Stimulated activated CD4-positive, alpha-beta T cell treated with anti-CD3 and anti-CD28 coated beads, Interleukin-4, amount 100 ng/mL, for 24 hours (primary cell): Measurements from ENCODE around the gene ITGB5.
A peak's percentile ranks its signal among the peaks of the same experiment; 100 is the strongest.

Experiments
- DNase-seq: peaks from one replicate; pipeline ENCODE4 v3.0.0-alpha.2; 2020

ITGB5 gene

DNA sequence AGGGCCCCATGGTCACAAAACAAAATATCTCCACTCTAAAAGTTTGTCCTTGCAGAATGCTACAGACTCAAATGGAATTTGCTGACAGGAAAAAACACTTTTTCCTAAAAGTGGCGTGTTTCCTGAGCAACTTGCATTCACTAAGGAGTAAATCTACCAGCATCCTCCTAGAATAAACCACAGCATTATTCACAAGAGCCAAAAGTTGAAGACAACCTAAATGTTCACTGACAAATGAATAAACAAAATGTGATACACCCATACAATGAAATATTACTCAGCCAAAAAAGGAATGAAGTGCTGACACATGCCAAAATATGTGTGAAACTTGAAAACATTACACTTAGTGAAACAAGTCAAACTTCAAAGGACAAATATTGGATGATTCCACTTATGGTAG, 28.9 kb downstream of the ITGB5 start:
- no peak for DNase-seq

DNA sequence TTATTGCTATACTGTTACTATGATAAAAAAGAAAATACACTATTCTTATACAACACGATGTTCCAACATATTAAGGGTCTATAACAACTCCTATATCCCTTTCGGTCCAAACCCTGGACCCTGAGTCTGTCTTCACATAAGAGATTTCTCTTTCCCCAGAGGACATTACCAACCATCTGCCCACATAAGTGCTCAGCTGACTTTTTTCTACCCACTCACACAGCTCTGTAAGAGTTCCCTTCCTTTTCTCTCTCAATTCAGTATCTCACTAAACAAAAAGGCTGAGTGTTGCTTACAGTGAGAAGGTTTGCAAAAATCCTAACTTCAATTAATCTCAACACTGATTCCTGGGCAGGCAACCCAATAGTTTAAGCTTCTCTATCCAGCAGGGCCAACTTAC, 30.5 kb downstream of the ITGB5 start:
- DNase-seq, result no peak

DNA sequence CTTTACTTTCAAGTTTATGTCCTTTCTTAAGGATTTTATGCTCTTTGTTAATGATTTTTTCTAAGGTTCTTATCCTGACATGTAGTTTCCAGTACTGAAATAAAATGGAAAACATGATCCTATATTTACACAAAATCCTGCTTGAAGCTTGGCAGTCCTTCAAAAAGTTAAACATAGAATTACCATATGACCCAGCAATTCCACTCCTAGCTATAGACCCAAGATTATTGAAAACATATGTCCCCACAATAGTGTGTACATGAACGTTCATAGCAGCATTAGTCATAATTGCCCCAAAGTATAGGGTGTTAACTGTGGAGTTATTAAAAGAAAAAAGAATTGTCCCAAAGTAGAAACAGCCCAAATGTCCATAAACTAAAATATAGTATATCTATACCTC, 33.2 kb downstream of the ITGB5 start:
- DNase-seq, result no peak

DNA sequence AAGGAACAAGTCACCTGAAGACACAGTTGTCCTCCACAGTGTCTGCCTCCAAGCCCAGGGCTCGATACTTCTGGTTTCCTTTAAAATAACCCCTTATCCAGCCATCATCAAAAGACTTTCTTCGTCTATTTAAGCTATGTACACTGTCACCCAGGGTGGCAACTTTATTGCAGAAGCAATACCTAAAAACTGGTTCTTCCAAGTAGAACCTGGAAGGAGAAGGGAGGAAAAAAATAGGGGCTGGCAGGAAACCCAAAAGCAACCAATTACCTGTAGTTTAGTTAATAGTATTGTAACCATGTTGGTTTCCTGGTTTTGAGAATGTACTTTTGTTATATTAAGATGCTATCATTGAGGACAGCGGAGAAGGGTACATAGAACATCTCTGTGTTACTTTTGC, 33.7 kb downstream of the ITGB5 start:
- no peak for DNase-seq

DNA sequence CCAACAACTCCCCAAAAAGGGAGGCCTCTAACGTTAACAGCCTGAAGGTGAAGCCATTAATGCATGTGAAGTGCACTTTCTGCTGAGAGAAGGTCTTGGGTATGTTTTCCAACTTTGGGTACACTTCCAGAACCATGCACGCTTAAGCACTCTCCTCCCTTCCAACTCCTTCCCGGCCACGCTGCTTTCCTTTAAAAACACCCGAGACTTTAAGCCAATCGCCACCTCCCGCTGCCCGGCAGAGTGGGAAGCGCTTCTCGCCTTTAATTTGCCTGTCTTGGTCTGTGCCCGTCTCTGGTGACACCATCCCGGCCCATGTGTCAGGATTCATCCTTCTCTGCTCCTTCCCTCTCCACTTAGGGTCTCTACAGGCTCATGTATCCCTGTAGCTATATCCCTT, 35.3 kb downstream of the ITGB5 start:
- DNase-seq, result no peak

DNA sequence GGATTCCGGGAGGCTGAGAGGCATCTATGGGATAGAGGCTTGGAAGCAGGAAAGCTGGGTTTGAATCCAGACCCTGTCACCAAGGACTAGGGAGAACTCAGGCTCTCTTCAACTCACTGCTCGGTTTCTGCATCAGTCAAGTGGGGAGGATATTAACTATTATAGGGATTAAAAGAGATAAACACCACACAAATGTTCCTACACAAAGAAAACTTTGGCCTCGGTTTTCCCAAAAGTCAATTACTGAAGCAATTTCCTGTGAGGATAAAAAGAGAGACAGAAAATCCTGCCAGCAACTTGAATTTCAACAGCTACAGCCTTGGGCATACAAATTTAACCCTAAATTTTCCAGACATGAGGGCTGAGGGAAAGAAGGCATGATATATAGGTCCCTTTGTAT, 36.0 kb downstream of the ITGB5 start:
- no peak for DNase-seq

DNA sequence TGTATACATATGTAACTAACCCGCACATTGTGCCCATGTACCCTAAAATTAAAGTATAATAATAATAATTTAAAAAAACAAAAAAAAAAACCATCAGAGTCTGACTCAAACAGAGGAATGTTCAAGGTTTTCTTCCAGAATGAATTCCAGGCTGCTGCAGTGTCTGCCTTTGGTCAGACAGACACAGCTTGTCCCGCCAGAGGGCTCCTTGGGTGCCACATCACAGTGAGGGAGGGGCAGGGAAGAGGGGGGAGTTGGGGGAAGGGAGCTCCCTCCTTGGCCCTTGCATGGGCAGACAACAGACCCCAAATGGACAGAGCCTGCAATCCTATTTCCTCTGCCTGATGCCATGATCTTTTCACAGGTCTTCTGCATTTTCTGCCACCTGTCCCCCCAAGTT, 36.5 kb downstream of the ITGB5 start:
- DNase-seq, result no peak

DNA sequence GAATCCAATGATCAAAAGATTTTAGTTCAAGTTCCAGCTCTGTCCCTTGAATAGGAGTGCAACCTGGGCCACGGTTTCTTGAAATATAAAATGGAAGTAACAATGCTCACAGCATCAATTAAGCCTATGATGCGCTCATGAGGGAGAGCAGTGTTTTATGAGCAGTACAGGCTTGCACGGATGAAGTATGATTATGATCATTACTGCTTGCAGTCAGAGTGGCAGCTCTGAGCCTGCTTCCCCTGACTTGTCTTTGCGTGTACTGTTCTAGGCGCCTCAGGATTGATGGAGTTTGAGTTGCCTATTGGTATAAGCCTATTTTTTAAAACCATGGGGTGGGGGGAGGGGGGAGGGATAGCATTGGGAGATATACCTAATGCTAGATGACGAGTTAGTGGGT, 37.0 kb downstream of the ITGB5 start:
- DNase-seq, result no peak

DNA sequence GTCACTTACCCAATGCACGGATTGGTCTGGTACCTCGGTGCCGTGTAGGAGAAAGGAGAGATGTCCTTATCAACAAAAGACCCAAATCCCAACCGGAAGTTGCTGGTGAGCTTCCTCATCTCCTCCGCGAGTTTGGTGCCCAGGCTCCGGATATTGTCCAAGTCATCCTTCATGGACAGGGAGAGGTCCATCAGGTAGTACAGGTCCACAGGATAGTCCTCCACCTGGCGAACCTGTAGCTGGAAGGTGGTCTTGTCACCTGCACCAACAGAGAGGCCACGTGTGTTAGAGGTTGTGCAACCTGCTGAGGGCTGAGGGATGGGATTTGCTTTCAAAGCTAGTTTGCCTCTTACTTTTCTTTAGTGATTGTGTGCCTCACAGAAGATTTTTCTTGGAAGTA, 38.9 kb downstream of the ITGB5 start:
- no peak for DNase-seq

DNA sequence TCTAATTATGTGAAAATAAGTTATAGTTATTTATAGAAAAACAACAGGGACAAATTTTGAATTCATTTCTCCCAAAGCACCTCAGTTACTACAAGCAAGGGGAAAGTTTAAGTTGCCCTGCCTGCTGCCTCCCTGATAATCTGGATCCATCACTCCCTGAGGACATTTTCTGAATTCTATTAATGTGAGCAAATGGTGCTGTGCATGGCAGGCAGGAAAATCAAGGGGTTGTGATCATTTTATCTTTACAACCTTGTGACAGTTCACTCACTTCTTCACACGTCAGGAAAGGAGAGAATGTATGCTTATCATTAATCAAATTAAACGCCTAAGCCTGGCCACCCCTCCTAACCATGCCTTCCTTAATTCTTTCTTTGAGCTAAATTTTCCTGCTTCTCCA, 39.3 kb downstream of the ITGB5 start:
- DNase-seq, result no peak

DNA sequence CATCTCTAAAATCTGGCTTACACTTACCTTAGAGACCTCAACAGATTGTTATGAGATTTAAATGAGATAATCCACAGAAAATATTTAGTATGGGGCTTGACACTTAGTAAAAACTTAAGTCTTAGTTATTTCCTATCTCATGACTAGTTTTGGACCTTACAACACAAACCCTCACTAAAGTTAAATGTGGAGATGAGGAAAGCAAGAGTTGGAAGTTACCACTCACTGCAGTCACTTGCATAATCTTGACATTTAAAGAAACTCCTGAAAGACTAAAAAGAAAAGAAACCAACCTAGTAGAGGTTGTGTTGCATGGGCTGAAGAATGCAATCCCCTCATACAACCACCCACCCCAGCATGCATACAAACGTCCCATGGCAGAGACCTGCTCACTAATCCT, 40.1 kb downstream of the ITGB5 start:
- no peak for DNase-seq

DNA sequence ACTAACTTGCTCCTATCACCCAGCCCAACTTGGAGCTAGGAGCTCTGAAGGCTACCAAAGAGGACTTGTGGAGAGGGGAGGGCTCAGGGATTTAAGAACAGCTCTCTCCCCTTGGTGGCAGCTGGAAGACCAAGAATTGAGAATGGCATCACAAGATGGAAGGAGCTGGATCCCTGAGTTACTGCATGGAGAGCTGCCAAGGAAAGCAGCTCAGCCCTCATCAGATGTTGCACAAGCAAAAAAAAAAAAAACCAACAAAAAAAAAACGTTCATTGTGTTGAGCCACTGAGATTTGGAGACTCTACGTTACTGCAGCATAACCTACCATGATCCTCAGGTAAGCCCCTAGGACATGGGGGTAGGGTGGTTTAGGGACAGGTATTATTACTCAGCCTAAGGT, 41.0 kb downstream of the ITGB5 start:
- DNase-seq, result no peak

DNA sequence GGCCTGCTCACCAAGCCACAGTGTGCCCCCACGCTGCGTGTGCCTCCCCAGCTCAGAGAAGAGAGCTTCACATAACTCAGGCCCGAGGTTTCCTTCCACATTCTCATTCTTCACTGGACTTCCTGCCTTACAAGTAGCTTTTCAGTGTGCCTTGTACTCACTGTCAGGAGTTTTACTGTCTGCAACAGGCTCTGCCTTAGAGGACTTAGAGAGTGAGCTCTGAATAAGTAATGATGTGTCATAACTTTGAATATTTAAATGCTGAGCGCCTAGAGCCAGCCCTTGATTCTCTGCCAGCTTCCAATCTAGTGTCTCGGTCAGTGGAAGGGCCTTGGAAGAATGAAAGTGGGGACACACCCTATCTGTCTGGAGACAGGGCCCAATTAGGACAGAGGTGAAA, 41.8 kb downstream of the ITGB5 start:
- no peak for DNase-seq

DNA sequence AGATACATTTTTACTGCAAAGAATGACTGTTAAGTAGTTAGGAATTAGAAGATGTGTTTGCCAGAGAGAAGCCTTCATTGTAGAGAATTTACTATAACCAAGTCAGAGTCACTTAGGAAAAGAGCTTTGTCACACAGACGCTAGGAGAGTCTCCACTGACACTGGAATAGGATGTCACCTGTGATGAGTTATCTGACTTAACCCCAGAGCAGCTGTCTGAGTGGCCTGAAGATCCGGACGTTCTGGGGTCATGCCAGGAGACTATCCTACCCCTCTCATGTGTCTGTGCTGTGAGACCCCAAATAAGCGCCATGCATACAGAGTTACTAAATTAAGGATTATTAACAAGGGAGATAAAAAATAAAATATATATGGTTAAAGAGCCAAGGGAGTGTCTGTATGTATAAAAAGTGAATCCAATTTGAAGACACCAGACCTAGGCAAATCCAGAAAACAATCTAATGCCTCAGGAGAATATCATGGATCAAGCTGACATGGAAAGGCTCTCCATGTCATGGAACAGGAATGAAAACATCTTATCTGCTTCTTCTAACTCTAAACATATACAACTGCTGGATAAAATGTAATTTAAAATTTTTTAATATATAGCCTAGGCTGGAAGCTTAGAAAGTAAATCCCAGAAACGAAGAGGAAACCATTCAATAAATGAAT, 43.5 kb downstream of the ITGB5 start:
- no peak for DNase-seq

DNA sequence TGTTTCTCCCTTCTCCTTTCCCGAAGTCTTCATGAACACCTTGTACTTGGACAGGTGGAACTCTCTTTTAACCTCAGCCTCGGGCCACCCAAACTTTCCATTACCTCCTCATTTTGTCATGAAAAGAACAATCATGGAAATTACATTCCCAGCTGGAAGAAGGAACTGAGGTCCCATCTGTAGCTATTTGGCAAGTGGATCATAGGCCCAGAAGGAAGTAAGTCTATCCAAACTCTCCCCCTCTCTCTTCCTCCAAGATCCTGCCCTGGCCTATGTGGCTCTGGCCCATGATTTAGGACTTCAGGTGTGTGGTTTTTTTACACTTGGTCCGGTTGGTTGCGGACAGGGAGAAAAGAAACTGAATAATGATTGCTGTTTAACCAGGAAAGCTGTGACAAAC, 44.1 kb downstream of the ITGB5 start:
- DNase-seq, result no peak

DNA sequence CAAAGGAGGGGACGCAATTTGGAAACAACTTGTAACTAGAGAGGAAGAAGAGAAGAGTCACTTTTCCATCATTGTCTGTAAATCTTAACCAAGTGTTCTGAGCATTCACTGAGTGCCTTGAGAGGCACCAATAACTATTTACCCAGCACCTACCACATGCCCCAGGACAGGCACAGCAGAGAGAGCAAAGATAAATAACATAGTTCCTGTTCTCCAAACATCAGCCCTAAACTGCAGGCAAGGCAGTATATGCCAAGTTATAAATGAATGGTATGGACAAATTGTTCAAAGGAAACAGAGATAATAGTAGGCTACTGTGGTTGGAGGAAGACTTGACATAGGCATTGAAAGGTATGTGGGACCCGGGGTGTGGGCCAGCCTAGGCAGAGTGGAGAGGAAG, 45.6 kb downstream of the ITGB5 start:
- no peak for DNase-seq

DNA sequence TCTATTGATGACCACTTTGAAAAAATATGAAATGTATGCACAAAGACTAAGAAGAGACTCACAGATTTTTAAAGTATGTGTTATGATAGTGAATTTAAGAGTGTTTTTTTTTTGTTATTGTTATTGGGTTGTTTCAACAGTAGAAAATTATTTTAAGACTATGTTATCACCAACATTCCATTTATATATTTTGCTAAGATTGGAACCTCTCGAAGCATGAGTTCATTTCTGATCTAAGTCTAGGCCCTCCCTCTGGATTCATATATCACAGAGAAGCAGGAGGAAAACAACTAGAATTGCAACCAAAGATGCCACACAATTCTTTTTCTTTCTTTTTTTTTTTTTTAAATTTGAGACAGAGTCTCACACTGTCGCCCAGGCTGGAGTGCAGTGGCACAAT, 46.8 kb downstream of the ITGB5 start:
- DNase-seq, result no peak

DNA sequence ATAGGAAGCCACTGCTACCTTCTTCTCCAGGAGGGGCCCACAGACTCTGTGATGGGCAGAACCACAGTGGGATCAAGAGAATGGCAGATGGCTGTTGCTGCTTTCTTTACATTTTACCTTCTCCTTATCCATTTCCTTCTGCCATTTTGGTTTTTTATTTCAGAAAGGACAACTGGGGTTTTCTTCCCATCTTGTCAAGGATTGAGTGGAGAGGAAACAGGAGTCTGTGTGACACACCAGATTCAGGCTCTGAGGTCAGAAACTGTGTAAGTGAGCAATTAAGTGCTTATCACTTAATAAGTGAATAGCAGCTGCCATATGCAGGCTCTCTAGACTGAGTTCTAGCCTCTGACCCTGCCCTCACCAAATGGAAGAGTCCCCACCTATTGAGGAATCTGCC, 47.3 kb downstream of the ITGB5 start:
- DNase-seq, result no peak

DNA sequence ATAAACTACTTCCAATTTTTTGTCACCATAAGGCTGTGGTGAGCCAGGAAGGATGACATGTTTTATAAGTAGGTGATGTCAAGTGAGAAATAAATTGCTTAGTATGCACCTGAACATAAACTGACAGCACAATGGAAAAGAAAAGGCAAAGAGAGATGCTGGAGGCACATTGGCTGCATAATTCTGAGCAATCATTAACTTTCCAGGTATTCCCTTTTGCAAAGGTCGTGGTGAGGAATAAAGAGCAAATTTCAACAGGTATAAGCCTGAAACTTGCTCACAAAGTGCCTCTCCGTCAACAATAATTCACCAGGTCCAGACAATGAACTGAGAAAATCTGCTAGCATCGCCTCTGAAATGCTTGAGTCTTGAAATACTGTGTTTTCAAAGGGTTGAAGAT, 48.2 kb downstream of the ITGB5 start:
- no peak for DNase-seq

DNA sequence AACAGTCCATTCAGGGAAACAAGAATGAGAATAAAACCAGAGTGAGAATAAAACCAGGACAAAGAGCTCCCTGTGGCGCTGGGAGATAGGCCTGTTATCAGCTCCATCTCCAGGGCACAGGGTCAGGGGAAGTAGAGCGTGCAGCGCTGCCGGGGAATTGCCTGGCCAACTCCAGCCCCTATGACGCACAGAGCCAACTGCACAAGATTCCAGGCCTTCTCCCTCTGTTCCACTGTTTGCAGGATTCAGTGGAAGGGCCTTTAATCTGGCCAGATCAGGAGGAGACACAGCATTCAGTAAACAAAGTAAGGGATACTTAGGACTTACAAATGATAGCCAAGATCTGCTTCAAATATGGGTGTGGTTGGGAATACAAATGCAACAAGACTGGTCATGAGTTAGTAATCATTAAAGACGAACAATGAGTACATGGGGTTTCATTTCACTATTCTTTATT, 49.4 kb downstream of the ITGB5 start:
- no peak for DNase-seq

DNA sequence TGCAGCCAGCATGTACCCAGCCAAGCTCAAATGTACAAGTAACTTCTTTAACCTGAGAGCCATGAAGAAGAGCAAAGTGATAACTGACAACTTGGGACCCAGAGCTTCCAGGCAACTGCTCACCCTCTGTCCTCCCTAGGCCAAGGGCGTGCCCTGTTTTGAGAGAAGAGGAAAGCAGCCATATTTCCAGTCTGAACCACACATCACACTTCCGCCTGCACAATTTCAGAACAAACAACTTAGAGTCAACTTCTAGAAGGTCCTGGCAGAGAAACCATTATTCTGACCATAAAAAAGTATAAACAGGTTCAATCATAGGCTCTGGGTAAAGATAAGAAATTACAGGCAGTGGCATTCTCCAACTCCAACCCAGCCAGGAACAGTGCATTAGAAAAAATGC, 50.1 kb downstream of the ITGB5 start:
- no peak for DNase-seq

DNA sequence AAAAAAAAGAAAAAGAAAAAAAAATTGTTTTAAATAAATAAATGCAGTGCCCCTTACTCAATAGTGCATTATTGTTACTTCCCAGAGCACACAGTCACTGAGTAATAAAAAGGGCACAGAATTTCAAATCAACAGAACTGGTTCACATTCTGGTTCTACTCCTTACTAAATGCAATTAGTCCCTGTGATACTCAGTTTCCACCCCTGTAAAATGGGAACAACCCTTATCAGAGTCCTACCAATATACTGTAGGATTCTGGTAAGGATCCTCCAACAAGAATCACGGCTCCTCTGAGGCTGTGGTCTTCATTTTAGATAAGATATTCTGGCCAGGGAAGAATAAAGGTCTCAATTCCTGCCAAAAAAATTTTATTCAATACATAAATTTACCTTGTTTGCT, 50.7 kb downstream of the ITGB5 start:
- no peak for DNase-seq

DNA sequence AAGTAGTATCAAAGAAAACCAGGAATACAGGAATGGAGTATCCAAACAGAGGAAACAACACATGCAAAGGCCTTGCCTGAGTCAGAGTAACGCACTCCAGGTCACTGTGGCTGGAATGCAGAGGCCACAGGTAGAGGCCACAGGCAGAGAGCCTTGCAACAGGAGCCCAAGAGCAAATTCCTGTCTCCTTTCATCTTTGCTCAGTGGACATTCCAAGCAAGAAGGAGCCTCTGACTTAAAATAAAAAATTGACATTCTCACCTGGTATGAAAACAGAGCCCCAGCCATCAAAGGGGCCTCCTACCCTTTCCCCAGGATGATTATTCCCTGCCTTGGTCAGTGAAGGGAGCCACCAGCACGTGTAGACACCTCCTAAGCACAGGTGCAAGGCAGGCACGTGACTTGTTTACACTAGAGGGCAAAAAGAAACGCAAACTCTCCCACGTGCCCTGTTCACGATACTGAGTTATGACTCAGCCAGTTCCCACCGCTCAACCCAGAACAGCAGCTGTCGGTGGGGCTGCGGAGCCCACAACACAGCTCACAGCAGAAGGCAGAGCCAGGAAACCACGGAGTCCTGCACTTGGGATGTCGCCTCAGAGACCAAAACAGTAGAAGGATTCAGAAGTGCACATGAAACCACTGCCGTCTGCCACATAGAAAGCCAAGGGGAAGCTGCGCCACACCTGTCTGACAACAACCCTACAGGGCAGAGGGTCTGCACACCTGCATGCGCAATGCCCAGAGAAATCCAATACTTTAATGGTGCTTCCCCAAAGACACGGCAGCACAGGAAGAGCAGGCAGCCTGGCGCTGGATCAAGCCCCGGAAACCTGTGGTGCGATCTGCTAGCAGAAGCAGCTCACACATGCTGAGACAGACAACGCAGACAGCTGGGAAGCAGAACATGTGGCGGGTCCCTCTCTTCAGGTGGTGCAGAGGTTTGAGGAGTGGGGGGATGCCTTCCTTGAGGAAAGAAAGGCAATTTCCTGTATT, 52.1 kb downstream of the ITGB5 start:
- DNase-seq, result peak; percentile 41

DNA sequence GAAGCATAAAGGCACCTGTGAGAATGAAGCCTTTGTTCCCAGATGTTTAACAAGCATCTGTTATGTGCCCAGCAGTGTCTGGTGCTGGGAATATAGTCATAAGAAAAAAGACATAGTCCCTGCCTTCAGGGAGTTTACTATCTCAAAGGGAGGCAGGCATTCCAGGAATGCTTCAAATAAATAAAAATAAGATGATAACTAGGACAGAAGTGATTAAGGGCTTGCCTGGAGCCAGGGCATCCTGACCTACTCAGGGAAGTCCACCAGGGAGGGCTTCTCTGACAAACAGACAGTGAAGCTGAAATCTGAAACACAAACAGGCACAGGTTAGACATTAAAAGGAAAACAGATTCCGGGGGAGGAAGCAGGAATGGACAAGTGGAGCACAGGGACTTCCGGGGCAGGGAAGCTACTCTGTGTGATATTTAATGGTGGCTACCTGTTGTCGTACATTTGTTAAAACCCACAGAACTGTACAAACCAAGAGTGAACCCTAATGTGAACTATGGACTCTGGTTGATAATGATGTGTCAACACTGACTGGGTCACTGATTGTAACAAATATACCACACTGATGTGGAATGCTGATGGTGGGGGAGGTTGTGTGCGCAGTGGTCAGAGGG, 53.3 kb downstream of the ITGB5 start:
- no peak for DNase-seq
